IMR-90 (cell line): ENCODE data around the gene ARHGEF37. TPM values are rescaled to one million over a fixed set of nuclear protein-coding genes. Genes with fewer than 3 reads are reported as not detected.

Experiments used
- ATAC-seq: fragments of 200-7000 bp; cut with Tn5 transposase; 2 replicates; pipeline ENCODE4 v1.9.1; 2020; ENCODE audit warnings: low read depth, mild to moderate bottlenecking, moderate library complexity
- BruUV-seq: library from RNA; stranded (reverse); fragments of 400-500 nt; replicated peaks from 2 replicates; lab custom pipeline; 2021; lab: Mats Ljungman, UMichigan
- CTCF ChIA-PET: fragments of 300-600 bp; formaldehyde crosslinking; extraction: SDS; loops from one replicate; lab custom pipeline; 2021; ENCODE audit warnings: antibody characterized with exemption; lab: Yijun Ruan, JAX
- POLR2A ChIA-PET: fragments of 300-600 bp; sonication (Branson Sonifier 250); formaldehyde crosslinking; loops from one replicate; lab custom pipeline; 2022; ENCODE audit warnings: antibody characterized with exemption; ENCODE audit not compliant: unreplicated experiment; lab: Charles Lee
- DNase-seq: peaks from one replicate; pipeline ENCODE4 v3.0.0; 2013
- H2AFZ ChIP-seq: replicated peaks from 2 replicates; pipeline ENCODE3; 2013; ENCODE audit warnings: low read length, mild to moderate bottlenecking; ENCODE audit not compliant: poor library complexity
- H2AK5ac ChIP-seq: 2 replicates; pipeline ENCODE4 v1.6.1; 2013; ENCODE audit warnings: low read depth, low read length, inconsistent platforms
- H2AK9ac ChIP-seq: replicated peaks from 2 replicates; pipeline ENCODE3; 2013; ENCODE audit warnings: mild to moderate bottlenecking, low read depth, low read length, moderate library complexity; ENCODE audit not compliant: poor library complexity
- H2BK120ac ChIP-seq: 2 replicates; pipeline ENCODE4 v1.6.1; 2013; ENCODE audit warnings: low read depth, low read length, inconsistent platforms
- H2BK15ac ChIP-seq: 3 replicates; pipeline ENCODE4 v1.6.1; 2013; ENCODE audit warnings: low read depth, low read length, inconsistent platforms
- H2BK20ac ChIP-seq: 2 replicates; pipeline ENCODE4 v1.6.1; 2013; ENCODE audit warnings: low read depth, mild to moderate bottlenecking, inconsistent platforms, low read length, moderate library complexity
- H2BK5ac ChIP-seq: 2 replicates; pipeline ENCODE4 v1.6.1; 2013; ENCODE audit warnings: mild to moderate bottlenecking, low read depth, low read length, inconsistent platforms; ENCODE audit not compliant: poor library complexity, severe bottlenecking
- H3K14ac ChIP-seq: replicated peaks from 2 replicates; pipeline ENCODE4 v1.6.1; 2013; ENCODE audit warnings: low read depth, low read length, inconsistent platforms
- H3K18ac ChIP-seq: 2 replicates; pipeline ENCODE4 v1.6.1; 2013; ENCODE audit warnings: low read depth, low read length, control low read depth
- H3K23ac ChIP-seq: 2 replicates; pipeline ENCODE4 v1.6.1; 2013; ENCODE audit warnings: low read depth, low read length, inconsistent platforms
- H3K27ac ChIP-seq: 2 replicates; pipeline ENCODE4 v1.5.1; 2013; ENCODE audit warnings: mild to moderate bottlenecking, control low read depth, low read length; ENCODE audit not compliant: insufficient read depth
- H3K27me3 ChIP-seq: 2 replicates; pipeline ENCODE4 v1.6.1; 2013; ENCODE audit warnings: low read length; ENCODE audit not compliant: control insufficient read depth, insufficient read depth
- H3K36me3 ChIP-seq: 2 replicates; pipeline ENCODE4 v1.6.1; 2013; ENCODE audit warnings: low read length, mixed read lengths; ENCODE audit not compliant: control insufficient read depth, insufficient read depth
- H3K4ac ChIP-seq: 2 replicates; pipeline ENCODE4 v1.6.1; 2013; ENCODE audit warnings: low read depth, low read length, inconsistent platforms
- H3K4me1 ChIP-seq: 2 replicates; pipeline ENCODE4 v1.6.1; 2013; ENCODE audit warnings: low read length, mixed read lengths; ENCODE audit not compliant: control insufficient read depth, insufficient read depth
- H3K4me2 ChIP-seq: 2 replicates; pipeline ENCODE4 v1.6.1; 2013; ENCODE audit warnings: low read depth, mild to moderate bottlenecking, control low read depth, low read length, moderate library complexity
- H3K4me3 ChIP-seq: 2 replicates; pipeline ENCODE4 v1.5.1; 2013; ENCODE audit warnings: low read depth, mild to moderate bottlenecking, control low read depth, low read length, moderate library complexity; ENCODE audit not compliant: insufficient read depth
- H3K56ac ChIP-seq: 2 replicates; pipeline ENCODE4 v1.6.1; 2013; ENCODE audit warnings: low read length, inconsistent platforms; ENCODE audit not compliant: insufficient read depth; ENCODE audit errors: extremely low read depth
- H3K79me1 ChIP-seq, 2 experiments: 2 replicates each; pipeline ENCODE4 v1.6.1; 2013; ENCODE audit warnings: low read length in 2 of 2, inconsistent platforms in 1 of 2, low read depth in 1 of 2
- H3K9ac ChIP-seq: 2 replicates; pipeline ENCODE4 v1.6.1; 2013; ENCODE audit warnings: low read depth, low read length, control low read depth
- H3K9me1 ChIP-seq: 2 replicates; pipeline ENCODE4 v1.6.1; 2013; ENCODE audit warnings: low read length, inconsistent platforms; ENCODE audit not compliant: insufficient read depth
- H3K9me3 ChIP-seq: 2 replicates; pipeline ENCODE4 v1.6.1; 2013; ENCODE audit warnings: low read length; ENCODE audit not compliant: control insufficient read depth, insufficient read depth
- H4K20me1 ChIP-seq: 2 replicates; pipeline ENCODE4 v1.6.1; 2013; ENCODE audit warnings: low read length, inconsistent platforms; ENCODE audit not compliant: insufficient read depth
- H4K5ac ChIP-seq: 2 replicates; pipeline ENCODE4 v1.6.1; 2013; ENCODE audit warnings: mild to moderate bottlenecking, low read depth, low read length, control low read depth
- H4K8ac ChIP-seq, 2 experiments: 2 replicates each; pipeline ENCODE4 v1.6.1; 2013; ENCODE audit warnings: low read depth in 2 of 2, low read length in 2 of 2, control low read depth in 1 of 2, inconsistent platforms in 1 of 2
- H4K91ac ChIP-seq: 2 replicates; pipeline ENCODE4 v1.6.1; 2013; ENCODE audit warnings: low read depth, low read length, inconsistent platforms; ENCODE audit not compliant: insufficient read depth
- BHLHE40 ChIP-seq: fragments of 150-350 bp; IDR thresholded peaks from 2 replicates; pipeline ENCODE4 v1.6.1; 2016; ENCODE audit warnings: mild to moderate bottlenecking, low read depth, low read length
- MXI1 ChIP-seq: IDR thresholded peaks from 2 replicates; pipeline ENCODE4 v1.6.1; 2012; ENCODE audit warnings: low read depth, mild to moderate bottlenecking, low read length, moderate library complexity, borderline replicate concordance
- POLR2A ChIP-seq: IDR thresholded peaks from 2 replicates; pipeline ENCODE4 v1.6.1; 2012; ENCODE audit warnings: mild to moderate bottlenecking, low read depth, low read length
- RCOR1 ChIP-seq: IDR thresholded peaks from 2 replicates; pipeline ENCODE4 v1.6.1; 2012; ENCODE audit warnings: mild to moderate bottlenecking, low read length, improper control_type of control experiment; ENCODE audit not compliant: insufficient replicate concordance
- RFX5 ChIP-seq: IDR thresholded peaks from 2 replicates; pipeline ENCODE4 v1.8.0; 2012; ENCODE audit warnings: low read depth, mild to moderate bottlenecking, low read length, moderate library complexity
- SMC3 ChIP-seq: fragments of 150-350 bp; IDR thresholded peaks from 2 replicates; pipeline ENCODE4 v1.6.1; 2016; ENCODE audit warnings: low read depth, mild to moderate bottlenecking, antibody characterized with exemption, low read length, moderate library complexity
- WGBS, 2 experiments: methylation state at CpG; one replicate each; pipeline versions ENCODE4 v1.1.5 to v1.1.7; 2013; ENCODE audit warnings: missing lambda C conversion rate in 2 of 2; ENCODE audit not compliant: insufficient read length in 1 of 2; ENCODE audit errors: extremely low coverage in 2 of 2; 5-methylcytosine and 5-hydroxymethylcytosine counted together
- dilution Hi-C: fragments of 300-500 bp; cut with HindIII; formaldehyde crosslinking; loops from one replicate; pipeline ENCODE4 v1.14.3; 2018; ENCODE audit warnings: low sequenced_read_pairs; ENCODE audit not compliant: unreplicated experiment
- in situ Hi-C: fragments of 300-500 bp; cut with MboI; formaldehyde crosslinking; loops from 3 replicates; pipeline ENCODE4 v1.14.3; 2019; ENCODE audit warnings: low sequenced_read_pairs, inconsistent platforms, mixed read lengths
- intact Hi-C: fragments of 100-400 bp; cut with micrococcal nuclease; formaldehyde crosslinking; loops from 2 replicates; pipeline ENCODE4 v1.10.0; 2022
- polyA plus RNA-seq, 3 experiments: library from polyadenylated mRNA; depleted of rRNA; stranded (reverse); fragments of >200 nt; gene quantifications; 2 replicates each; pipeline ENCODE4 v1.2.3, GENCODE V29; 2012; ENCODE audit warnings: low replicate concordance in 1 of 3
- total RNA-seq: library from RNA; depleted of rRNA; stranded (reverse); fragments of >200 nt; gene quantifications from 2 replicates; pipeline ENCODE4 v1.2.3, GENCODE V29; 2012
- TF ChIP-seq, protein P1 (sequence below): fragments of 150-350 bp; IDR thresholded peaks from 2 replicates; pipeline ENCODE4 v1.6.1; 2017; ENCODE audit warnings: mild to moderate bottlenecking, antibody characterized with exemption, low read length, low read depth
- TF ChIP-seq, protein P2 (sequence below): conservative IDR thresholded peaks from 2 replicates; pipeline ENCODE4 v1.5.1; 2012; ENCODE audit warnings: mild to moderate bottlenecking, low read depth, low read length, improper control_type of control experiment

The ARHGEF37 gene
- total and polyA plus RNA-seq, 2 of the 4 experiments (the other 2 are of a cell fraction), result 0.39 to 0.54 TPM

DNA sequence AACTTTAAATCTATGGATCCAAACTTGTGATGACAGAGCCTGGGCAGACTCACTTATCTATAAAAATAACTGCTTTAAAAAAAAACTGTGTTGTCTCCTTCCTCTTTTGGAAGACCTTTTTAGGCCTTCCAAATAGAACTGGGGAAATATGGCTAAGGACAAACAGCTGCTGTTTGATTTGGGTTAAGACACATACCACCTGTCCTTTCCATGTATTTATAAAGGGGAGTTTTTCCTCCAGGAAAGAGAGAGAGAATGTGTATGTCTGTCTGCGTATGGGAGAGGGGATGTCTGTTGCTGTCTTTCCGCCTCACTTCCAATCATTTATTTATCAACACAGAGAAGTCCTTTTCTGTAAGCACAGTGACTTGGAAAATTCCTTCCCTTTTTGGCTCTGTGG is 2.8 kb downstream of the ARHGEF37 start:
- H3K4me3 ChIP-seq, result no peak overlapping the region
- in situ Hi-C loops (no loop called here), dilution Hi-C loops (no loop called here), intact Hi-C loops (loop anchor here (5.0 kb wide), 1 partner anchor 33 kb away; no protein-coding TSS in a partner anchor)
- no peak overlapping the region for H2BK120ac ChIP-seq
- no peak overlapping the region for H4K8ac ChIP-seq
- peaks cover 4% of the 10 kb centered on the region for H3K9me1 ChIP-seq
- no peak overlapping the region for H2BK5ac ChIP-seq
- H3K56ac ChIP-seq, result no peak overlapping the region
- H3K14ac ChIP-seq, result no peak overlapping the region
- H3K9me3 ChIP-seq, result no peaks in the 10 kb centered on the region
- DNase-seq (no peak), ATAC-seq (no peak)
- H4K20me1 ChIP-seq, result no peaks in the 10 kb centered on the region
- ChIA-PET POLR2A (no interaction called here), CTCF (no interaction called here)
- H2AK9ac ChIP-seq, result no peak overlapping the region
- H2AFZ ChIP-seq, result no peak overlapping the region
- no peaks in the 10 kb centered on the region for H3K36me3 ChIP-seq
- H3K79me1 ChIP-seq, result no peaks in the 10 kb centered on the region; a peak in 1 of 4 replicates
- H4K91ac ChIP-seq, result no peak overlapping the region
- H3K18ac ChIP-seq, result no peak overlapping the region
- TF ChIP-seq, protein P1, sequence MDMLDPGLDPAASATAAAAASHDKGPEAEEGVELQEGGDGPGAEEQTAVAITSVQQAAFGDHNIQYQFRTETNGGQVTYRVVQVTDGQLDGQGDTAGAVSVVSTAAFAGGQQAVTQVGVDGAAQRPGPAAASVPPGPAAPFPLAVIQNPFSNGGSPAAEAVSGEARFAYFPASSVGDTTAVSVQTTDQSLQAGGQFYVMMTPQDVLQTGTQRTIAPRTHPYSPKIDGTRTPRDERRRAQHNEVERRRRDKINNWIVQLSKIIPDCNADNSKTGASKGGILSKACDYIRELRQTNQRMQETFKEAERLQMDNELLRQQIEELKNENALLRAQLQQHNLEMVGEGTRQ, result no peak
- TF ChIP-seq POLR2A (no peak), RFX5 (no peak), RCOR1 (no peak), SMC3 (no peak), MXI1 (no peak), BHLHE40 (no peak)
- TF ChIP-seq, protein P2, sequence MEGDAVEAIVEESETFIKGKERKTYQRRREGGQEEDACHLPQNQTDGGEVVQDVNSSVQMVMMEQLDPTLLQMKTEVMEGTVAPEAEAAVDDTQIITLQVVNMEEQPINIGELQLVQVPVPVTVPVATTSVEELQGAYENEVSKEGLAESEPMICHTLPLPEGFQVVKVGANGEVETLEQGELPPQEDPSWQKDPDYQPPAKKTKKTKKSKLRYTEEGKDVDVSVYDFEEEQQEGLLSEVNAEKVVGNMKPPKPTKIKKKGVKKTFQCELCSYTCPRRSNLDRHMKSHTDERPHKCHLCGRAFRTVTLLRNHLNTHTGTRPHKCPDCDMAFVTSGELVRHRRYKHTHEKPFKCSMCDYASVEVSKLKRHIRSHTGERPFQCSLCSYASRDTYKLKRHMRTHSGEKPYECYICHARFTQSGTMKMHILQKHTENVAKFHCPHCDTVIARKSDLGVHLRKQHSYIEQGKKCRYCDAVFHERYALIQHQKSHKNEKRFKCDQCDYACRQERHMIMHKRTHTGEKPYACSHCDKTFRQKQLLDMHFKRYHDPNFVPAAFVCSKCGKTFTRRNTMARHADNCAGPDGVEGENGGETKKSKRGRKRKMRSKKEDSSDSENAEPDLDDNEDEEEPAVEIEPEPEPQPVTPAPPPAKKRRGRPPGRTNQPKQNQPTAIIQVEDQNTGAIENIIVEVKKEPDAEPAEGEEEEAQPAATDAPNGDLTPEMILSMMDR, result no peak
- no peak overlapping the region for H4K5ac ChIP-seq
- WGBS, 2 experiments, result no CpG with 5 or more reads among the region's 2 CpGs
- no peak overlapping the region for H2AK5ac ChIP-seq
- no peak overlapping the region for H3K4me2 ChIP-seq
- H3K4ac ChIP-seq, result no peak overlapping the region
- no peak overlapping the region for H3K27ac ChIP-seq
- no peak overlapping the region for H3K23ac ChIP-seq
- no peak overlapping the region for H3K9ac ChIP-seq
- no peak overlapping the region for H2BK20ac ChIP-seq
- H3K4me1 ChIP-seq, result peaks cover 8% of the 10 kb centered on the region
- BruUV-seq, result no TSS peak
- no peak overlapping the region for H2BK15ac ChIP-seq
- no peaks in the 10 kb centered on the region for H3K27me3 ChIP-seq
